CD4-positive, alpha-beta T cell (primary cell): ENCODE data around the gene PWWP2B. TPM values are rescaled to one million over a fixed set of nuclear protein-coding genes. Genes with fewer than 3 reads are reported as not detected.
A peak's percentile ranks its signal among the peaks of the same experiment; 100 is the strongest.

Experiments used
- ATAC-seq: fragments of 200-7000 bp; cut with Tn5 transposase; one replicate; pipeline ENCODE4 v1.10.0; 2022; ENCODE audit warnings: mild to moderate bottlenecking; ENCODE audit not compliant: poor library complexity
- CTCF ChIA-PET: fragments of 350-600 bp; sonication (Branson Sonifier 250); formaldehyde crosslinking; loops from one replicate; lab custom pipeline; 2021; ENCODE audit warnings: antibody characterized with exemption, inconsistent platforms; lab: Charles Lee
- POLR2A ChIA-PET: fragments of 350-600 bp; sonication (Branson Sonifier 250); formaldehyde crosslinking; loops from one replicate; lab custom pipeline; 2021; ENCODE audit warnings: antibody characterized with exemption, inconsistent platforms; lab: Charles Lee
- DNase-seq, 14 experiments: peaks; one replicate each; pipeline ENCODE4 v3.0.0-alpha.2; 2013 to 2020; ENCODE audit warnings: mixed read lengths in 2 of 14
- H3K27ac ChIP-seq, 2 donors: one replicate each; pipeline versions ENCODE4 v1.5.1 to v1.7.0; 2013; ENCODE audit warnings: low read length in 2 of 2, low read depth in 1 of 2, mild to moderate bottlenecking in 1 of 2
- H3K27me3 ChIP-seq, 2 experiments: 1 replicate in 1 of 2; 2 replicates in 1 of 2; pipeline versions ENCODE4 v1.6.1 to v1.7.0; 2013; ENCODE audit warnings: low read length in 2 of 2, control low read depth in 1 of 2, mild to moderate bottlenecking in 1 of 2, moderate library complexity in 1 of 2; ENCODE audit not compliant: insufficient read depth in 2 of 2, control insufficient read depth in 1 of 2
- H3K36me3 ChIP-seq: one replicate; pipeline ENCODE4 v1.6.1; 2013; ENCODE audit warnings: low read length, control low read depth; ENCODE audit not compliant: insufficient read depth
- H3K4me1 ChIP-seq: one replicate; pipeline ENCODE4 v1.6.1; 2013; ENCODE audit warnings: low read length, control low read depth; ENCODE audit not compliant: insufficient read depth
- H3K4me3 ChIP-seq: one replicate; pipeline ENCODE4 v1.5.1; 2013; ENCODE audit warnings: mild to moderate bottlenecking, low read length, moderate library complexity
- H3K9me3 ChIP-seq, 2 experiments: 1 replicate in 1 of 2; 2 replicates in 1 of 2; pipeline versions ENCODE4 v1.6.1 to v1.7.0; 2013; ENCODE audit warnings: low read length in 2 of 2, mild to moderate bottlenecking in 2 of 2, control low read depth in 1 of 2, moderate library complexity in 1 of 2; ENCODE audit not compliant: control insufficient read depth in 1 of 2, insufficient read depth in 1 of 2
- H3K27ac Mint-ChIP-seq: one replicate; pipeline ENCODE4 v1.8.0; 2020; ENCODE audit warnings: mixed read lengths
- H3K27me3 Mint-ChIP-seq: one replicate; pipeline ENCODE4 v1.8.0; 2021; ENCODE audit warnings: mixed read lengths
- H3K36me3 Mint-ChIP-seq: one replicate; pipeline ENCODE4 v1.8.0; 2021; ENCODE audit warnings: low read depth, mixed read lengths
- H3K4me1 Mint-ChIP-seq: one replicate; pipeline ENCODE4 v1.8.0; 2021; ENCODE audit warnings: low read depth, mixed read lengths
- H3K4me3 Mint-ChIP-seq: one replicate; pipeline ENCODE4 v1.8.0; 2020; ENCODE audit warnings: mild to moderate bottlenecking, mixed read lengths
- H3K9me3 Mint-ChIP-seq: one replicate; pipeline ENCODE4 v1.8.0; 2020; ENCODE audit warnings: mixed read lengths
- CTCF ChIP-seq: fragments of 200-600 bp; IDR thresholded peaks from one replicate; pipeline ENCODE4 v1.8.0; 2022; ENCODE audit warnings: antibody characterized with exemption, mild to moderate bottlenecking
- intact Hi-C, 2 experiments: fragments of 100-400 bp; cut with DNase I in 1 of 2; cut with micrococcal nuclease in 1 of 2; formaldehyde crosslinking; loops; one replicate each; pipeline versions ENCODE4 v1.15.1 to v1.9.0; 2023 to 2025; cut with DNase I, micrococcal nuclease
- total RNA-seq, 174 experiments: library from RNA in 2 of 174; stranded (reverse) in 2 of 174; gene quantifications; one replicate each; pipeline ENCODE4 v1.2.3 and lab custom pipeline; 2021 to 2026

PWWP2B gene
- total RNA-seq, 2 experiments from 2014 or later = 19.2 to 19.6 TPM

GRCh38 chr10:132388891-132389432 is 8.0 kb upstream of the PWWP2B start:
- H3K4me3 Mint-ChIP-seq = no peak overlapping the region
- Histone ChIP-seq H3K27me3 (no peaks in the 10 kb centered on the region), H3K36me3 (no peaks in the 10 kb centered on the region), H3K27ac (no peak overlapping the region), H3K4me1 (peaks cover 20% of the 10 kb centered on the region), H3K9me3 (no peaks in the 10 kb centered on the region), H3K4me3 (no peak overlapping the region)
- intact Hi-C loops = loop anchor here (1.0 to 5.0 kb wide), 3 partner anchors 57 to 82 kb away; partner anchors contain the start of genes LRRC27 (in 1 of the 2) and STK32C (in 1 of the 2)
- DNase-seq (peak in 1 of 14 experiments; percentile 4), ATAC-seq (no peak)
- H3K27me3 Mint-ChIP-seq = no peaks in the 10 kb centered on the region
- no peak overlapping the region for H3K27ac Mint-ChIP-seq
- CTCF ChIA-PET = no interaction called here
- H3K4me1 Mint-ChIP-seq = no peaks in the 10 kb centered on the region
- H3K9me3 Mint-ChIP-seq = no peaks in the 10 kb centered on the region
- POLR2A ChIA-PET = no interaction called here
- no peaks in the 10 kb centered on the region for H3K36me3 Mint-ChIP-seq
- no peak for TF ChIP-seq CTCF

DNA sequence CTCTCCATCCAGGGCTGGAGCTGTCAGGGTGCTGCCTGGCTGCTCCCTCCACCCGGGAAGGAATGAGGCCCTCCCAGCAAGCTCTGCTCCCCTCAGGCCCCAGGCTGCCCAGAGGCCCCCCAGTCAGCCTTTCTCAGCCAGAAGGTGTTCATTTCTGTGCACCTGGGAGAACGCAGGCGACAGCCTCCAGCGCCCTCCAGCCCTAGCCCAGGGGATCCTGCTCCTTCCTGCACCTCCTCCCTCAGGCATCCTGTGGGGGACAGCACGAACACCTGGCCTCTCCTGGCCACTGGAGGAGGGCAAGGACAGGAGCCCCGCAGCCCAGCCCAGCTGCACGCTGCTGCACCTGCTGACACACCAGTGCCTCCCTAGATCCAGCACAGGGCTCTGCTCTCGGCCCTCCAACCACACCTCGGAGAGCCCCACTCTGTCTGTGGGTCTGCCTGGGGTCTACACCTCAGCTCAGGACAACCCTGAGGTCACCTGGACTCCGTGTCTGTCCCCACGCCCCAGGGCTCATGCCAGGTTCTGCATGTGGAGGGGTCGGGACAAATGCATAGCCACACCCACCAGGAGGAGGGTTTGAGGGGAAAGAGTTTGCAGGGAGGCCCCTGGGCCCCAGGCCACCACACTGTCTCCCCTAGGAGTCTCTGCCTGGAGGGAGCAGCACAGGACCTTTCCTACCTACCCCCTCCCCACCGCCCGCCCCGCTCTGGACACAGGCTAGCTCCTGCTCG is 7.4 kb upstream of the PWWP2B start:
- Histone ChIP-seq H3K4me1 (peaks cover 20% of the 10 kb centered on the region), H3K36me3 (no peaks in the 10 kb centered on the region), H3K9me3 (no peaks in the 10 kb centered on the region), H3K27me3 (no peaks in the 10 kb centered on the region), H3K4me3 (no peak overlapping the region), H3K27ac (no peak overlapping the region)
- H3K36me3 Mint-ChIP-seq = no peaks in the 10 kb centered on the region
- no peaks in the 10 kb centered on the region for H3K27me3 Mint-ChIP-seq
- H3K4me3 Mint-ChIP-seq = no peak overlapping the region
- no peak overlapping the region for H3K27ac Mint-ChIP-seq
- ChIA-PET CTCF (no interaction called here), POLR2A (no interaction called here)
- no peak for TF ChIP-seq CTCF
- intact Hi-C loops = loop anchor here (5.0 to 10.0 kb wide), 5 partner anchors 57 to 405 kb away; partner anchors contain the start of genes BNIP3 (in 1 of the 2), INPP5A (in 1 of the 2), LRRC27 (in 1 of the 2) and STK32C (in 1 of the 2)
- no peaks in the 10 kb centered on the region for H3K9me3 Mint-ChIP-seq
- ATAC-seq (no peak), DNase-seq (peak in 1 of 14 experiments; percentile 2)
- H3K4me1 Mint-ChIP-seq = no peaks in the 10 kb centered on the region

- CTCF ChIA-PET = no interaction called here
- Histone ChIP-seq H3K4me3 (no peak overlapping the region), H3K9me3 (no peaks in the 10 kb centered on the region), H3K4me1 (peaks cover 22% of the 10 kb centered on the region), H3K27ac (no peak overlapping the region), H3K36me3 (no peaks in the 10 kb centered on the region), H3K27me3 (no peaks in the 10 kb centered on the region)
- Mint-ChIP-seq H3K4me3 (no peak overlapping the region), H3K27ac (peak overlapping the region; percentile 33), H3K27me3 (no peaks in the 10 kb centered on the region), H3K9me3 (no peaks in the 10 kb centered on the region), H3K36me3 (no peaks in the 10 kb centered on the region), H3K4me1 (no peaks in the 10 kb centered on the region)
- POLR2A ChIA-PET = interaction anchor here (1.5 kb wide), 1 partner anchor 57 kb away, joined by 5 read pairs; no protein-coding TSS in a partner anchor
- DNase-seq = no peak
- intact Hi-C loops = loop anchor here (5.0 to 10.0 kb wide), 3 partner anchors 144 to 406 kb away; partner anchors contain the start of genes BNIP3 (in 1 of the 2) and INPP5A (in 1 of the 2)
- no peak for ATAC-seq
- TF ChIP-seq CTCF = no peak
Measured at GRCh38 chr10:132390170-132390920, 6.7 kb upstream of the PWWP2B start.
